Measurements from ENCODE around the gene MAP3K5. TPM values are rescaled to one million over a fixed set of nuclear protein-coding genes. Genes with fewer than 3 reads are reported as not detected.

MAP3K5 gene
- total RNA-seq, 1 experiment from 2014 or later: 8.1 TPM

- Histone ChIP-seq H3K4me1 (ENCODE audit: control insufficient read depth, insufficient read depth, low read length) (peaks cover 5% of the 10 kb centered on the region; the same call in 1 of the 2 replicates), H3K27me3 (ENCODE audit: control insufficient read depth, insufficient read depth, low read length) (peaks cover 14% of the 10 kb centered on the region), H3K27ac (ENCODE audit: low read length) (no peak overlapping the region), H3K9me3 (ENCODE audit: control insufficient read depth, insufficient read depth, low read depth, low read length) (no peaks in the 10 kb centered on the region), H3K36me3 (ENCODE audit: control insufficient read depth, insufficient read depth, low read length) (no peaks in the 10 kb centered on the region; the same call in 1 of the 2 replicates), H3K4me3 (ENCODE audit: low read depth in 2 of 2, low read length in 2 of 2) (peak overlapping the region; percentile 55 to 58)
- in situ Hi-C loops (cut with HindIII; ENCODE audit: low pct_unique_long_range_greater_than_20kb, low sequenced_read_pairs): no loop called here
- DNase-seq (ENCODE audit: low read depth, low spot score) (no peak), ATAC-seq (peak; percentile 17; the same call in 1 of the 2 replicates)
- no peak for TF ChIP-seq SIN3A (IDR thresholded peaks at IDR 0.05; ENCODE audit: borderline replicate concordance, insufficient read depth, low read depth, low read length)
- no peak for TF ChIP-seq REST (IDR thresholded peaks at IDR 0.05; ENCODE audit: insufficient read depth in 1 of 2, low read depth in 2 of 2, low read length in 1 of 2)
- TF ChIP-seq TCF7L2 (IDR thresholded peaks at IDR 0.05; ENCODE audit: low read depth, low read length): no peak
- TF ChIP-seq CTCF (IDR thresholded peaks at IDR 0.05): no peak
- no peak for TF ChIP-seq POLR2AphosphoS5 (IDR thresholded peaks at IDR 0.05; ENCODE audit: low read depth, low read length)
- ChIA-PET CTCF (interaction anchor here (0.5 to 0.8 kb wide), 3 partner anchors 178 to 372 kb away, joined by 3 read pairs; partner anchors contain the start of gene MAP3K5), POLR2A (interaction anchor here (0.6 kb wide), 1 partner anchor 268 kb away, joined by 3 read pairs; no protein-coding TSS in a partner anchor)
- BruUV-seq (replicated peaks): no TSS peak
- intact Hi-C loops (cut with micrococcal nuclease; ENCODE audit: unreplicated experiment): loop anchor here (5.0 kb wide), 1 partner anchor 207 kb away; no protein-coding TSS in a partner anchor
These were observed 242.8 kb downstream of the MAP3K5 start for GRCh38 chr6:136549300-136550044.

- BruUV-seq (replicated peaks): no TSS peak
- no peaks in the 10 kb centered on the region for H3K9me3 ChIP-seq (ENCODE audit: control insufficient read depth, insufficient read depth, low read depth, low read length)
- no peaks in the 10 kb centered on the region; the same call in 1 of the 2 replicates for H3K36me3 ChIP-seq (ENCODE audit: control insufficient read depth, insufficient read depth, low read length)
- ATAC-seq (no peak), DNase-seq (ENCODE audit: low read depth, low spot score) (no peak)
- in situ Hi-C loops (cut with HindIII; ENCODE audit: low pct_unique_long_range_greater_than_20kb, low sequenced_read_pairs): no loop called here
- no peak overlapping the region for H3K27ac ChIP-seq (ENCODE audit: low read length)
- CTCF ChIA-PET: interaction anchor here (0.6 kb wide), 1 partner anchor 373 kb away, joined by 3 read pairs; no protein-coding TSS in a partner anchor
- H3K4me1 ChIP-seq (ENCODE audit: control insufficient read depth, insufficient read depth, low read length): peaks cover 5% of the 10 kb centered on the region; the same call in 1 of the 2 replicates
- POLR2A ChIA-PET: no interaction called here
- intact Hi-C loops (cut with micrococcal nuclease; ENCODE audit: unreplicated experiment): no loop called here
- no peak for TF ChIP-seq TCF7L2 (IDR thresholded peaks at IDR 0.05; ENCODE audit: low read depth, low read length)
- TF ChIP-seq SIN3A (IDR thresholded peaks at IDR 0.05; ENCODE audit: borderline replicate concordance, insufficient read depth, low read depth, low read length): no peak
- no peak for TF ChIP-seq POLR2AphosphoS5 (IDR thresholded peaks at IDR 0.05; ENCODE audit: low read depth, low read length)
- TF ChIP-seq REST (IDR thresholded peaks at IDR 0.05; ENCODE audit: insufficient read depth in 1 of 2, low read depth in 2 of 2, low read length in 1 of 2): no peak
- 0 out of 4 replicates have a peak overlapping the region, but pooled peaks of 1 of the 2 experiments have one; percentile 55 for H3K4me3 ChIP-seq (ENCODE audit: low read depth in 2 of 2, low read length in 2 of 2)
- H3K27me3 ChIP-seq (ENCODE audit: control insufficient read depth, insufficient read depth, low read length): peaks cover 14% of the 10 kb centered on the region
These were observed 243.5 kb downstream of the MAP3K5 start for GRCh38 chr6:136548582-136549299.

All from Panc1 (cell line).